ENCODE results near the gene KCNK13. TPM values are rescaled to one million over a fixed set of nuclear protein-coding genes. Genes with fewer than 3 reads are reported as not detected.

The KCNK13 gene
- total and polyA plus RNA-seq, 3 experiments from 2014 or later: 0.09 to 0.16 TPM; not detected in 1

GRCh38 chr14:90179357-90179756, 117.6 kb downstream of the KCNK13 start:
- Histone ChIP-seq H3K4me1 (ENCODE audit: insufficient read depth, low read length) (no peaks in the 10 kb centered on the region), H3K36me3 (ENCODE audit: insufficient read depth, low read length) (no peaks in the 10 kb centered on the region), H3K27ac (ENCODE audit: low read depth, low read length) (no peak overlapping the region), H3K27me3 (ENCODE audit: insufficient read depth, low read length, poor library complexity, severe bottlenecking) (no peaks in the 10 kb centered on the region), H3K4me3 (ENCODE audit: low read length) (no peak overlapping the region), H3K9me3 (ENCODE audit: low read length) (no peaks in the 10 kb centered on the region)
- Mint-ChIP-seq H3K4me1 (no peaks in the 10 kb centered on the region), H3K4me3 (no peak overlapping the region), H3K9me3 (peaks cover 0 to 2% (median 0%) of the 10 kb centered on the region in 5 donors), H3K27ac (no peak overlapping the region), H3K27me3 (peaks cover 10 to 28% of the 10 kb centered on the region in 2 donors), H3K36me3 (no peaks in the 10 kb centered on the region)
- DNase-seq: no peak
- POLR2A ChIA-PET: no interaction called here
- CTCF ChIA-PET: no interaction called here

GRCh38 chr14:90179809-90180779, 118.3 kb downstream of the KCNK13 start:
- no peaks in the 10 kb centered on the region for H3K36me3 Mint-ChIP-seq
- CTCF ChIA-PET: no interaction called here

GRCh38 chr14:90184094-90184493, 122.3 kb downstream of the KCNK13 start:
- Mint-ChIP-seq H3K4me3 (no peak overlapping the region), H3K27ac (no peak overlapping the region), H3K4me1 (no peaks in the 10 kb centered on the region), H3K27me3 (peaks cover 7 to 32% of the 10 kb centered on the region in 2 donors), H3K36me3 (no peaks in the 10 kb centered on the region), H3K9me3 (peaks cover 0 to under 1% (median 0%) of the 10 kb centered on the region in 5 donors)
- no peaks in the 10 kb centered on the region for H3K9me3 ChIP-seq (ENCODE audit: low read length)
- no peak overlapping the region for H3K27ac ChIP-seq (ENCODE audit: low read depth, low read length)
- H3K4me3 ChIP-seq (ENCODE audit: low read length): no peak overlapping the region
- POLR2A ChIA-PET: no interaction called here
- H3K4me1 ChIP-seq (ENCODE audit: insufficient read depth, low read length): no peaks in the 10 kb centered on the region
- no peak for DNase-seq
- no peaks in the 10 kb centered on the region for H3K36me3 ChIP-seq (ENCODE audit: insufficient read depth, low read length)
- CTCF ChIA-PET: no interaction called here
- H3K27me3 ChIP-seq (ENCODE audit: insufficient read depth, low read length, poor library complexity, severe bottlenecking): no peaks in the 10 kb centered on the region

More at GRCh38 chr14:90179809-90180779, 118.3 kb downstream of the KCNK13 start:
- peak overlapping the region in 1 of 8 donors; percentile 66 for H3K27ac Mint-ChIP-seq
- no peaks in the 10 kb centered on the region for H3K4me1 Mint-ChIP-seq
- Histone ChIP-seq H3K9me3 (ENCODE audit: low read length) (no peaks in the 10 kb centered on the region), H3K4me1 (ENCODE audit: insufficient read depth, low read length) (no peaks in the 10 kb centered on the region), H3K27ac (ENCODE audit: low read depth, low read length) (no peak overlapping the region), H3K27me3 (ENCODE audit: insufficient read depth, low read length, poor library complexity, severe bottlenecking) (no peaks in the 10 kb centered on the region), H3K36me3 (ENCODE audit: insufficient read depth, low read length) (no peaks in the 10 kb centered on the region), H3K4me3 (ENCODE audit: low read length) (no peak overlapping the region)
- peaks cover 10 to 31% of the 10 kb centered on the region in 2 donors for H3K27me3 Mint-ChIP-seq
- peaks cover 0 to 2% (median 0%) of the 10 kb centered on the region in 5 donors for H3K9me3 Mint-ChIP-seq
- POLR2A ChIA-PET: no interaction called here
- DNase-seq: no peak
- no peak overlapping the region for H3K4me3 Mint-ChIP-seq

GRCh38 chr14:90184571-90185266, 122.9 kb downstream of the KCNK13 start:
- Mint-ChIP-seq H3K27me3 (peaks cover 7 to 32% of the 10 kb centered on the region in 2 donors), H3K4me1 (no peaks in the 10 kb centered on the region), H3K36me3 (no peaks in the 10 kb centered on the region), H3K9me3 (peaks cover 0 to 4% (median 0%) of the 10 kb centered on the region in 5 donors), H3K4me3 (no peak overlapping the region), H3K27ac (no peak overlapping the region)
- H3K4me3 ChIP-seq (ENCODE audit: low read length): no peak overlapping the region
- no peaks in the 10 kb centered on the region for H3K4me1 ChIP-seq (ENCODE audit: insufficient read depth, low read length)
- H3K27ac ChIP-seq (ENCODE audit: low read depth, low read length): no peak overlapping the region
- no peaks in the 10 kb centered on the region for H3K9me3 ChIP-seq (ENCODE audit: low read length)
- DNase-seq: no peak
- no peaks in the 10 kb centered on the region for H3K27me3 ChIP-seq (ENCODE audit: insufficient read depth, low read length, poor library complexity, severe bottlenecking)
- no peaks in the 10 kb centered on the region for H3K36me3 ChIP-seq (ENCODE audit: insufficient read depth, low read length)
- POLR2A ChIA-PET: no interaction called here
- CTCF ChIA-PET: no interaction called here

- POLR2A ChIA-PET: no interaction called here
- no peak overlapping the region for H3K27ac ChIP-seq (ENCODE audit: low read depth, low read length)
- no peaks in the 10 kb centered on the region for H3K4me1 ChIP-seq (ENCODE audit: insufficient read depth, low read length)
- no peaks in the 10 kb centered on the region for H3K9me3 ChIP-seq (ENCODE audit: low read length)
- Mint-ChIP-seq H3K4me3 (no peak overlapping the region), H3K27me3 (peaks cover 16 to 24% of the 10 kb centered on the region in 2 donors), H3K27ac (no peak overlapping the region), H3K36me3 (no peaks in the 10 kb centered on the region), H3K9me3 (peaks cover 0 to 4% (median 0%) of the 10 kb centered on the region in 5 donors), H3K4me1 (no peaks in the 10 kb centered on the region)
- CTCF ChIA-PET: no interaction called here
- no peak overlapping the region for H3K4me3 ChIP-seq (ENCODE audit: low read length)
- H3K27me3 ChIP-seq (ENCODE audit: insufficient read depth, low read length, poor library complexity, severe bottlenecking): no peaks in the 10 kb centered on the region
- DNase-seq: no peak
- no peaks in the 10 kb centered on the region for H3K36me3 ChIP-seq (ENCODE audit: insufficient read depth, low read length)
Observed at GRCh38 chr14:90188588-90188987, 126.8 kb downstream of the KCNK13 start.

GRCh38 chr14:90191154-90191553, 129.4 kb downstream of the KCNK13 start:
- ChIA-PET POLR2A (no interaction called here), CTCF (no interaction called here)
- no peak for DNase-seq

GRCh38 chr14:90191585-90191984, 129.8 kb downstream of the KCNK13 start:
- Histone ChIP-seq H3K36me3 (ENCODE audit: insufficient read depth, low read length) (no peaks in the 10 kb centered on the region), H3K4me3 (ENCODE audit: low read length) (no peak overlapping the region), H3K27ac (ENCODE audit: low read depth, low read length) (no peak overlapping the region), H3K9me3 (ENCODE audit: low read length) (no peaks in the 10 kb centered on the region), H3K4me1 (ENCODE audit: insufficient read depth, low read length) (no peaks in the 10 kb centered on the region), H3K27me3 (ENCODE audit: insufficient read depth, low read length, poor library complexity, severe bottlenecking) (no peaks in the 10 kb centered on the region)
- Mint-ChIP-seq H3K27ac (no peak overlapping the region), H3K4me1 (no peaks in the 10 kb centered on the region), H3K36me3 (no peaks in the 10 kb centered on the region), H3K4me3 (no peak overlapping the region), H3K9me3 (peaks cover 0 to 4% (median 0%) of the 10 kb centered on the region in 5 donors), H3K27me3 (peaks cover 17 to 22% of the 10 kb centered on the region in 2 donors)
- ChIA-PET POLR2A (no interaction called here), CTCF (no interaction called here)
- DNase-seq: no peak

More at GRCh38 chr14:90191154-90191553, 129.4 kb downstream of the KCNK13 start:
- no peaks in the 10 kb centered on the region for H3K36me3 Mint-ChIP-seq
- H3K4me3 Mint-ChIP-seq: no peak overlapping the region
- H3K27me3 Mint-ChIP-seq: peaks cover 17 to 18% of the 10 kb centered on the region in 2 donors
- Histone ChIP-seq H3K27me3 (ENCODE audit: insufficient read depth, low read length, poor library complexity, severe bottlenecking) (no peaks in the 10 kb centered on the region), H3K4me1 (ENCODE audit: insufficient read depth, low read length) (no peaks in the 10 kb centered on the region), H3K4me3 (ENCODE audit: low read length) (no peak overlapping the region), H3K36me3 (ENCODE audit: insufficient read depth, low read length) (no peaks in the 10 kb centered on the region), H3K27ac (ENCODE audit: low read depth, low read length) (no peak overlapping the region), H3K9me3 (ENCODE audit: low read length) (no peaks in the 10 kb centered on the region)
- no peaks in the 10 kb centered on the region for H3K4me1 Mint-ChIP-seq
- H3K9me3 Mint-ChIP-seq: peaks cover 0 to 4% (median 0%) of the 10 kb centered on the region in 5 donors
- no peak overlapping the region for H3K27ac Mint-ChIP-seq

GRCh38 chr14:90193925-90194324, 132.1 kb downstream of the KCNK13 start:
- H3K4me1 Mint-ChIP-seq: no peaks in the 10 kb centered on the region
- no peak overlapping the region for H3K27ac ChIP-seq (ENCODE audit: low read depth, low read length)

More at GRCh38 chr14:90193925-90194324, 132.1 kb downstream of the KCNK13 start:
- DNase-seq: no peak
- ChIA-PET CTCF (no interaction called here), POLR2A (no interaction called here)
- H3K4me3 Mint-ChIP-seq: no peak overlapping the region
- Histone ChIP-seq H3K36me3 (ENCODE audit: insufficient read depth, low read length) (no peaks in the 10 kb centered on the region), H3K27me3 (ENCODE audit: insufficient read depth, low read length, poor library complexity, severe bottlenecking) (no peaks in the 10 kb centered on the region), H3K9me3 (ENCODE audit: low read length) (no peaks in the 10 kb centered on the region), H3K4me3 (ENCODE audit: low read length) (no peak overlapping the region), H3K4me1 (ENCODE audit: insufficient read depth, low read length) (no peaks in the 10 kb centered on the region)
- H3K27ac Mint-ChIP-seq: no peak overlapping the region
- peaks cover 0 to 4% (median 0%) of the 10 kb centered on the region in 5 donors for H3K9me3 Mint-ChIP-seq
- no peaks in the 10 kb centered on the region for H3K36me3 Mint-ChIP-seq
- peaks cover 20 to 44% of the 10 kb centered on the region in 2 donors for H3K27me3 Mint-ChIP-seq
